T-cell (primary cell): ENCODE results near the gene RAX. TPM values are rescaled to one million over a fixed set of nuclear protein-coding genes. Genes with fewer than 3 reads are reported as not detected.

Experiments used
- ATAC-seq, 4 experiments: fragments of 200-7000 bp in 3 of 4; fragments of 150-1000 bp in 1 of 4; cut with Tn5 transposase; replicated peaks in 1 of 4; 1 replicate in 3 of 4; 2 replicates in 1 of 4; pipeline ENCODE4 v1.10.0; 2021; ENCODE audit warnings: moderate library complexity in 3 of 4, mild to moderate bottlenecking in 2 of 4, moderate number of reproducible peaks in 1 of 4
- CTCF ChIA-PET, 2 donors: fragments of 300-600 bp; sonication (Branson Sonifier 250); formaldehyde crosslinking; loops; one replicate each; lab custom pipeline; 2022; ENCODE audit warnings: antibody characterized with exemption in 2 of 2; lab: Charles Lee
- POLR2A ChIA-PET, 2 donors: fragments of 300-600 bp; sonication (Branson Sonifier 250); formaldehyde crosslinking; loops; one replicate each; lab custom pipeline; 2022; ENCODE audit warnings: antibody characterized with exemption in 2 of 2; lab: Charles Lee
- DNase-seq, 35 experiments: peaks; one replicate each; pipeline versions ENCODE4 v3.0.0 to v3.0.0-alpha.2; 2013 to 2023
- H3K27ac ChIP-seq: one replicate; pipeline ENCODE4 v1.5.1; 2013; ENCODE audit warnings: low read length
- H3K27me3 ChIP-seq, 2 experiments: replicated peaks in 1 of 2; 1 replicate in 1 of 2; 2 replicates in 1 of 2; pipeline versions ENCODE4 v1.6.1 to v1.7.0; 2013; ENCODE audit warnings: low read length in 1 of 2, mixed read lengths in 1 of 2; ENCODE audit not compliant: control insufficient read depth in 2 of 2, insufficient read depth in 2 of 2; ENCODE audit errors: extremely low read depth in 1 of 2
- H3K36me3 ChIP-seq, 2 donors: 1 replicate in 1 of 2; 2 replicates in 1 of 2; pipeline versions ENCODE4 v1.6.1 to v1.7.0; 2013; ENCODE audit warnings: low read length in 1 of 2; ENCODE audit not compliant: control insufficient read depth in 2 of 2, insufficient read depth in 1 of 2; ENCODE audit errors: extremely low read depth in 1 of 2
- H3K4me1 ChIP-seq, 2 experiments: 1 replicate in 1 of 2; 2 replicates in 1 of 2; pipeline versions ENCODE4 v1.6.1 to v1.7.0; 2013; ENCODE audit warnings: low read length in 2 of 2, mixed read lengths in 1 of 2; ENCODE audit not compliant: insufficient read depth in 2 of 2, control insufficient read depth in 1 of 2; ENCODE audit errors: extremely low read depth in 1 of 2
- H3K4me3 ChIP-seq, 2 donors: 1 replicate in 1 of 2; 2 replicates in 1 of 2; pipeline versions ENCODE4 v1.5.1 to v1.7.0; 2013; ENCODE audit warnings: mild to moderate bottlenecking in 2 of 2, low read length in 1 of 2, moderate library complexity in 1 of 2; ENCODE audit not compliant: control insufficient read depth in 1 of 2; ENCODE audit errors: extremely low read depth in 1 of 2
- H3K9me3 ChIP-seq: 2 replicates; pipeline ENCODE4 v1.7.0; 2013
- H3K27ac Mint-ChIP-seq, 2 donors: one replicate each; pipeline ENCODE4 v1.8.0; 2020 to 2021; ENCODE audit warnings: mild to moderate bottlenecking in 2 of 2, mixed read lengths in 2 of 2
- H3K27me3 Mint-ChIP-seq, 2 donors: one replicate each; pipeline ENCODE4 v1.8.0; 2021 to 2022; ENCODE audit warnings: mixed read lengths in 2 of 2
- H3K36me3 Mint-ChIP-seq: one replicate; pipeline ENCODE4 v1.8.0; 2021; ENCODE audit warnings: mixed read lengths
- H3K4me1 Mint-ChIP-seq, 3 donors: one replicate each; pipeline ENCODE4 v1.8.0; 2020 to 2022; ENCODE audit warnings: mixed read lengths in 3 of 3, mild to moderate bottlenecking in 1 of 3
- H3K4me3 Mint-ChIP-seq, 3 donors: one replicate each; pipeline ENCODE4 v1.8.0; 2020 to 2022; ENCODE audit warnings: mild to moderate bottlenecking in 3 of 3, mixed read lengths in 3 of 3, moderate library complexity in 3 of 3
- H3K9me3 Mint-ChIP-seq, 3 donors: one replicate each; pipeline ENCODE4 v1.8.0; 2020 to 2022; ENCODE audit warnings: mixed read lengths in 3 of 3
- WGBS: methylation state at CpG from one replicate; pipeline ENCODE4 v1.1.5; 2013; ENCODE audit warnings: missing lambda C conversion rate; ENCODE audit not compliant: insufficient coverage; 5-methylcytosine and 5-hydroxymethylcytosine counted together
- total RNA-seq, 35 experiments: library from RNA in 6 of 35; stranded (reverse) in 6 of 35; fragments of 120-200 nt in 1 of 35; gene quantifications; one replicate each; pipeline versions ENCODE4 v1.2.1 to v1.2.4 and lab custom pipeline; 2013 to 2026

The RAX gene
- total RNA-seq, 5 donors from 2014 or later (not counting 1 experiment from before 2014, with no cell fraction given) = not detected

- Histone ChIP-seq H3K36me3 (no peaks in the 10 kb centered on the region), H3K4me1 (no peaks in the 10 kb centered on the region), H3K4me3 (no peak overlapping the region), H3K9me3 (no peaks in the 10 kb centered on the region), H3K27ac (no peak overlapping the region), H3K27me3 (no peaks in the 10 kb centered on the region)
- ChIA-PET CTCF (no interaction called here), POLR2A (interaction anchor here in 1 of 2 donors (0.5 to 0.6 kb wide), 2 partner anchors 220 to 1029 kb away, joined by 3 read pairs; no protein-coding TSS in a partner anchor)
- H3K27ac Mint-ChIP-seq = no peak overlapping the region
- ATAC-seq (no peak), DNase-seq (no peak)
- H3K36me3 Mint-ChIP-seq = no peaks in the 10 kb centered on the region
- no peak overlapping the region for H3K4me3 Mint-ChIP-seq
- peaks cover 35 to 42% of the 10 kb centered on the region in 2 donors for H3K27me3 Mint-ChIP-seq
- WGBS = no CpG with 5 or more reads among the region's 2 CpGs
- H3K9me3 Mint-ChIP-seq = no peaks in the 10 kb centered on the region
- no peaks in the 10 kb centered on the region for H3K4me1 Mint-ChIP-seq
Observed at GRCh38 chr18:59231877-59232276, 41.4 kb downstream of the RAX start.

GRCh38 chr18:59231114-59231513 is 42.1 kb downstream of the RAX start:
- ATAC-seq (no peak), DNase-seq (no peak)
- 52% methylated on average over 4 of the region's 5 CpGs for WGBS
- Histone ChIP-seq H3K27me3 (no peaks in the 10 kb centered on the region), H3K4me1 (no peaks in the 10 kb centered on the region), H3K4me3 (no peak overlapping the region), H3K27ac (no peak overlapping the region), H3K36me3 (no peaks in the 10 kb centered on the region), H3K9me3 (no peaks in the 10 kb centered on the region)
- no peak overlapping the region for H3K27ac Mint-ChIP-seq
- no peak overlapping the region for H3K4me3 Mint-ChIP-seq
- H3K9me3 Mint-ChIP-seq = no peaks in the 10 kb centered on the region
- H3K27me3 Mint-ChIP-seq = peaks cover 34 to 38% of the 10 kb centered on the region in 2 donors
- POLR2A ChIA-PET = interaction anchor here in 1 of 2 donors (0.5 kb wide), 1 partner anchor 220 kb away, joined by 3 read pairs; no protein-coding TSS in a partner anchor
- no peaks in the 10 kb centered on the region for H3K4me1 Mint-ChIP-seq
- H3K36me3 Mint-ChIP-seq = no peaks in the 10 kb centered on the region
- CTCF ChIA-PET = no interaction called here

GRCh38 chr18:59229701-59230443 is 43.4 kb downstream of the RAX start:
- H3K4me3 ChIP-seq = no peak overlapping the region
- ChIA-PET POLR2A (no interaction called here), CTCF (no interaction called here)
- no peaks in the 10 kb centered on the region for H3K36me3 Mint-ChIP-seq
- H3K36me3 ChIP-seq = no peaks in the 10 kb centered on the region
- DNase-seq = no peak
- ATAC-seq = no peak
- H3K9me3 ChIP-seq = no peaks in the 10 kb centered on the region
- no CpG with 5 or more reads among the region's 6 CpGs for WGBS
- no peak overlapping the region for H3K27ac ChIP-seq
- no peaks in the 10 kb centered on the region for H3K27me3 ChIP-seq
- H3K27ac Mint-ChIP-seq = no peak overlapping the region
- peaks cover 35 to 51% of the 10 kb centered on the region in 2 donors for H3K27me3 Mint-ChIP-seq
- no peaks in the 10 kb centered on the region for H3K4me1 ChIP-seq
- no peaks in the 10 kb centered on the region for H3K9me3 Mint-ChIP-seq
- H3K4me3 Mint-ChIP-seq = no peak overlapping the region
- H3K4me1 Mint-ChIP-seq = no peaks in the 10 kb centered on the region

- ChIA-PET POLR2A (no interaction called here), CTCF (interaction anchor here in 1 of 2 donors (0.6 kb wide), 1 partner anchor 170 kb away, joined by 4 read pairs; no protein-coding TSS in a partner anchor)
- Histone ChIP-seq H3K4me3 (no peak overlapping the region), H3K4me1 (no peaks in the 10 kb centered on the region), H3K9me3 (no peaks in the 10 kb centered on the region), H3K27ac (no peak overlapping the region), H3K36me3 (no peaks in the 10 kb centered on the region), H3K27me3 (no peaks in the 10 kb centered on the region)
- Mint-ChIP-seq H3K4me1 (no peaks in the 10 kb centered on the region), H3K36me3 (no peaks in the 10 kb centered on the region), H3K27ac (no peak overlapping the region), H3K27me3 (peaks cover 38 to 52% of the 10 kb centered on the region in 2 donors), H3K9me3 (no peaks in the 10 kb centered on the region), H3K4me3 (no peak overlapping the region)
- no peak for ATAC-seq
- no peak for DNase-seq
- 80% methylated on average over 1 of the region's 2 CpGs for WGBS
Observed at GRCh38 chr18:59229191-59229590, 44.1 kb downstream of the RAX start.

- Mint-ChIP-seq H3K4me1 (no peaks in the 10 kb centered on the region), H3K9me3 (no peaks in the 10 kb centered on the region), H3K4me3 (no peak overlapping the region), H3K36me3 (no peaks in the 10 kb centered on the region), H3K27ac (no peak overlapping the region), H3K27me3 (peaks cover 45 to 60% of the 10 kb centered on the region in 2 donors)
- ChIA-PET CTCF (no interaction called here), POLR2A (no interaction called here)
- Histone ChIP-seq H3K36me3 (no peaks in the 10 kb centered on the region), H3K9me3 (no peaks in the 10 kb centered on the region), H3K4me1 (no peaks in the 10 kb centered on the region), H3K4me3 (no peak overlapping the region), H3K27me3 (no peaks in the 10 kb centered on the region), H3K27ac (no peak overlapping the region)
- WGBS = 50% methylated on average over 1 of the region's 1 CpG
- ATAC-seq (no peak), DNase-seq (no peak)
Observed at GRCh38 chr18:59228351-59228750, 44.9 kb downstream of the RAX start.

GRCh38 chr18:59222341-59222740 is 50.9 kb downstream of the RAX start:
- no peak for DNase-seq

More at GRCh38 chr18:59222341-59222740, 50.9 kb downstream of the RAX start:
- WGBS = no CpG with 5 or more reads among the region's 2 CpGs
- CTCF ChIA-PET = no interaction called here
- Mint-ChIP-seq H3K4me1 (peaks cover 9 to 11% (median 11%) of the 10 kb centered on the region in 3 donors), H3K9me3 (no peaks in the 10 kb centered on the region), H3K4me3 (no peak overlapping the region), H3K27me3 (peaks cover 70 to 80% of the 10 kb centered on the region in 2 donors), H3K36me3 (no peaks in the 10 kb centered on the region), H3K27ac (no peak overlapping the region)
- no peaks in the 10 kb centered on the region for H3K36me3 ChIP-seq
- H3K27ac ChIP-seq = no peak overlapping the region
- H3K9me3 ChIP-seq = no peaks in the 10 kb centered on the region
- ATAC-seq = no peak
- no peaks in the 10 kb centered on the region for H3K4me1 ChIP-seq
- POLR2A ChIA-PET = interaction anchor here in 1 of 2 donors (0.7 kb wide), 1 partner anchor 1049 kb away, joined by 3 read pairs; no protein-coding TSS in a partner anchor
- peaks cover 20 to 31% of the 10 kb centered on the region in 2 experiments for H3K27me3 ChIP-seq
- H3K4me3 ChIP-seq = no peak overlapping the region
